Measurements from ENCODE around the gene BARHL1. TPM values are rescaled to one million over a fixed set of nuclear protein-coding genes. Genes with fewer than 3 reads are reported as not detected.

Gene BARHL1
- total RNA-seq, 1 experiment from 2014 or later: not detected

DNA sequence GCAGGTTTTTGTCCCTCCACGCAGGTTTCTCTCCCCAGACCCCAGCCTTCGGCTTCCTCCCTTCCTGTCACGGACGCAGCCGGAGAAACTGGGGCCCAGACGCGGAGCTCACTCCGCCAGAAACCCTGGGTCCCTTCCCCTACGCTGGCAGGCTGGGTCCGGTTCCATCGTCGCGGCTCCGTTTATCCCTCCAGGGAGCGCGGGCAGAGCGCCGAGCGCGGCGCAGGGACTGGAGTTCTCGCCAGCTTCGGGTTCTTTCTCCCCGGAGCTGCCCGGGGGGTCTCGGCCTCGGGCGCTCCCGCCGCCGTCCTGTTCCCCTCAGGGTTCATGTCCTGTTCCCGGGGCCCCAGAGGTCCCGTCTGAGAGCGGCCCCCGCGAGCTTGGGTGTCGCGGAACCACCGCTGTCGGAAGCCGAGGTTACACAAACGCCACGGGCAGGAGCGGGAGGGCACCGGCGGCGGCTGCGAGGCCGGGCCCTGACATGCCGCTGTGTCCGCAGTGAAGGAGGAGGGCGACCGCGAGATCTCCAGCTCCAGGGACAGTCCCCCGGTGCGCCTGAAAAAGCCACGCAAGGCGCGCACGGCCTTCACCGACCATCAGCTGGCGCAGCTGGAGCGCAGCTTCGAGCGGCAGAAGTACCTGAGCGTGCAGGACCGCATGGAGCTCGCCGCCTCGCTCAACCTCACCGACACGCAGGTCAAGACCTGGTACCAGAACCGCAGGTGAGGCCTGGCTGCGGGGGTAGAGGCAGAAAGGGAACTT lies 4.6 kb downstream of the BARHL1 start:
- DNase-seq (ENCODE audit: low read depth): no peak

DNA sequence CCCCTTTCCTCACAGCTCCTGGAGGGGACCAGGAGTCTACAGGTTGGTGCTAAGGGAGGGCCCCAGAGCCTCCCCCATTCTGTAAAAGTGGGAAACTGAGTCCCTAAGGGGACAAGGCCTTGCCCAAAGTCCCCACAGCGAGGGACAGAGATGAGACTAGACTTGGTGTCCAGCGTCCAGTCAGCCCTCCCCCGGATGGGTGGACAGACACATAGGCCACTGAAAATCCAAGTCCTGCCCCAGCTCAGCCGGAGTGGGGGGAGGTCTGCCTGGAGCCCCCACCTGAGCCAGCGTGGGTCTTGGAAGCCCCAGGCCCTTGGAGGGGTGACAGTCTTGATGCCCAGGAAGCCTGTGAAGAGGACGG lies 5.2 kb downstream of the BARHL1 start:
- no peak for DNase-seq (ENCODE audit: low read depth)

DNA sequence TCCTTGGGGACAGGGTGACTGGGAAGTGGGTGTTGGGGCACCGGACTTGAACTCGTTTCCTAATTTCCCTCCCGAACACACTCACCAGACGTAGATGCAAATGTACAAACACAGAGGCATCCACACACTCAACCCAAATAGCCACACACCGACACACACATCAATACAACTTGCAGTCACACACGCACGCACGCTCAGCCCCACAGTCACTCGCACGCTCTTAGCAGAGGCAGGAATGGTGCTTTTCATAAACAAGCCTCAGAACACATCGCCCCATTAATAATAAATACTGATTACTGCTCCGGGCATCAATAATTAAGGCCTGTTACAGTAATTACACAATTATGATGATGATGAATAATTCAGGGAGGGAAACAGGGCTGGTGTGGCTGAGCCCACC lies 5.7 kb downstream of the BARHL1 start:
- no peak for DNase-seq (ENCODE audit: low read depth)

DNA sequence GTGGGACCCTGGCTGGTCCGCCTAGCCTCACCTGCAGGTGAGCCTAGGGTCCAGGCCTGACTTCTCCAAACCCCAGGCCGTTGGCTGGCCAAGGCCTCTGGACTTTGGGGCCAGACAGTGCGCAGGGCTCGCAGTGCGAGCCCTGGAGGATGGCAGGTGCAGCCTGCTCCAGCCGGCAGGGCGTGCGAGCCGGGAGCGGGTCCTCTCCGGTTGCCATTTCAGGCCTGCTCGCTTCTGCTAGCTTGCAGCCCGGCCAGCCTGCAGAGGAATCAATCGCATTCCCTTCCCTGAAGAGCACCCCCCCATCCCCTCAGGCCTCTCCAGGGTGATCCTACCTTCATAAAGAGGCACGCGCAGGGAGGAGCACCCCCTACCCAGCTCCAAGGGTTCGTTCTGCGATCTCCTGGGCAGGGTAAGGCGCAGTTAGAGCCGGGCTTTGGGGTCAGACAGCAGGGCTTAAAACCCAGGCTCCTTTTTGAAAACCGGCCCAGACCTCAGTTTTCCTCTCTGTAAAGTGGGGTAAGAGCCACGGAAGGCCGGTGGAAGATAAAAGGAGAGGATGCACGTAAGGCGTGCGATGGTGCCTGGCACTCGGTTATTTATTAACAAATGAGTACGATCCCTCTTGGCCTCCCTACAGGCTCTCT lies 6.2 kb downstream of the BARHL1 start:
- DNase-seq (ENCODE audit: low read depth): no peak

DNA sequence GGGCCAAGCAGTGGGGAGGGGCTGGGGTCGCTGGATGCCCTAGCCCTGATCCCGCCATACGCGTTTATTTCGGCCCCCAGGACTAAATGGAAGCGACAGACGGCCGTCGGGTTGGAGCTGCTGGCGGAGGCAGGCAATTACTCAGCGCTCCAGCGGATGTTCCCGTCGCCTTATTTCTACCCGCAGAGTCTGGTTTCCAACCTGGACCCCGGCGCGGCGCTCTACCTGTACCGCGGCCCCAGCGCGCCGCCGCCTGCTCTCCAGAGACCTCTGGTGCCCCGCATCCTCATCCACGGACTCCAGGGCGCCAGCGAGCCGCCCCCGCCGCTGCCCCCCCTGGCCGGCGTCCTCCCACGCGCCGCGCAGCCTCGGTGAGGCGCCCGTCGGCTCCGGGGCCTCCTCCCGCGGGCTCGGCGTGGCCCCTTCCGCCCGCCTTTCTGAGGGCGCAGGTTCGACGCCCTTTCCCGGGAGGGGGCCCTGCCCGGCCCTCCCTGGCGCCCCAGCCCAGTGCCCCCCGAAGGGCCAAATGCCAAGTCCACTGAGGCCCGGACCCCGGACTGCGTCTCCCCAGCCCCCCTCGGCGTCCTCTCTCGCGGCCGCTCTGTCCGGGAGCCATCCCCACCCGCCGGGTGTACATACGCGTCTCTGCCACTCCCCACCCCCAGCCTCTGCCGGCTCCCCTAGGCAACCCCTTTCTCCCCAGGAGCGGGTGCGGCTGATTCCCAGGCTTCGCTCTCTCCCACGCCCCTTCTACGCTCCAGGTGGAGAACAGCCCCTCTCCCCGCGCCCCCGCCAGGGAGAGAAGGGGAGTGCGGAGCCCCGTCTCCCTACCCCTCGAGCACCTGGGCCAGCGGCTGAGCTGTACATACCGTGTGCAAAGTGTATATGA lies 7.0 kb downstream of the BARHL1 start:
- no peak for DNase-seq (ENCODE audit: low read depth)

DNA sequence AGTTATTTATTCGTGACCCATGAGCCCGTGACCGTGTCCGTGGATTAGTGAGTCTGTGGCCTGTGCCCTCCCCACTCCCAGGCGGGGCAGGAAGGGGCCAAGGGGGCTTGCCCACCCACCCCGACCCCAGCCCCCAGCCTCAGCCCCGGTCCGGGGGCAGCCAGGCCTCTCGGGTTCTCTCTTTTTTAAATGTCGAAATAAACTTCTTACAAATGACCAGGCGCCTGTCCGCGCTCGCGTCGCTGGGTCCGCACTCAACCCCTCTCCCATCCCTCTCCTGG lies 7.6 kb downstream of the BARHL1 start:
- DNase-seq (ENCODE audit: low read depth): no peak

DNA sequence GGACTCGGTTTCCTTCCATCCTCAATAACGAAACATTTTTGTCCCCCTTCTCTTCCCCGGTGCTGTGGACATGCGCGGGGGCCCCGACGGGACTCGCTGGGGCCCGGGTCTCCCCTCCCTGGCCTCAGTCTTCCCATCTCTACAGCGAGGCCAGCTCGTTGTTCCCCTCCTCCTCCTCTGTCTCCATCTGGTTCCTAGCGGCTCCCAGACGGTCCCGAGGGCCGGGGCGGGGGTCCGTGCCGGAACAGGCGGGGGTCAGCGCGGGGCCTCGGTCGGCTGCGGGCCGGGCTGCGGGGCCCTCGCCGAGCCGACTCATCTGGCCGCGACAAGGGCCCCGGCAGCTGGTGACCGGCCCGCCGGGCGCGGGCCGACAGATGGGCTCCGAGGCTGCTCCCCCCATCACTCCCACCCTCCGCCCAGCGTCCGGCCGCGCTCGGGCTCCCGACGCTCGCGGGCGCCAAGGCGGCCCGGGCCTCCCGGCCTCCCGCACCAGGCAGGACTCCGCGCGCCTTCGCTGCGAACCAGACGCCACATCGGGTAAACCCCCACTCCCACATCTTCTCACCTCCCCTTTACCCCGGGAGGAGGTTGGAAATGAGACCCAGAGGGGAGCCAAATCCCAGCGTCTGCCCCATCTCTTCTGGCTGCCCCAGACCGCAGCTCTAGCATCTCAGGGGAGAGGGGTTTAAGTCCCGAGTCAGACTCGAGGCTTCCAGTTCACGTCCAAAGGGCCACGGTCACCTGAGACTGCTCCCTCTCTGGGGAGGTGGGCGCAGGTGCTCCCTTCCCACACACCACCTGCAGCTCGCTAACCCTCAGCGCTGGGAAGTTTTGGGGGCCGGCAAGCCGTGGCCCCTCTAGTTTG lies 8.1 kb downstream of the BARHL1 start:
- DNase-seq (ENCODE audit: low read depth): no peak

DNA sequence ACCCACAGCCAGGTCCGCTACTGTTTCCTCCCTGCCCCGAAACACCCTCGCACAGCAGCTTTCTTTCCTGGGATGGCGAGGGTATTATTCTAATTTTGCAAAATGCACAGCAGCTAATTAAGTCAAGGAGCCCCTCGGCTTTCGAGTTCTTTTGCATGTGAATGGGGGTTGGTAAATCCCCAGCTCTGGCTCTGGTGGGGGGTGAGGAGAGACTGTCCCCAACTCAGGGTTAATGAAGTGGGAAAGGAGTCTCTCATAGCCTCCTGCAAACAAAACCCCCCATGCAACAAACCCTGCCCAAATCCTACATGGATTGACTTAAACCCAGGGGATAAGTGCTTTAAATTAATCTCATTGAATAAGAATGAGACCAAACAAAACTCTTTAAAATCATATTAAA lies 8.8 kb downstream of the BARHL1 start:
- no peak for DNase-seq (ENCODE audit: low read depth)

DNA sequence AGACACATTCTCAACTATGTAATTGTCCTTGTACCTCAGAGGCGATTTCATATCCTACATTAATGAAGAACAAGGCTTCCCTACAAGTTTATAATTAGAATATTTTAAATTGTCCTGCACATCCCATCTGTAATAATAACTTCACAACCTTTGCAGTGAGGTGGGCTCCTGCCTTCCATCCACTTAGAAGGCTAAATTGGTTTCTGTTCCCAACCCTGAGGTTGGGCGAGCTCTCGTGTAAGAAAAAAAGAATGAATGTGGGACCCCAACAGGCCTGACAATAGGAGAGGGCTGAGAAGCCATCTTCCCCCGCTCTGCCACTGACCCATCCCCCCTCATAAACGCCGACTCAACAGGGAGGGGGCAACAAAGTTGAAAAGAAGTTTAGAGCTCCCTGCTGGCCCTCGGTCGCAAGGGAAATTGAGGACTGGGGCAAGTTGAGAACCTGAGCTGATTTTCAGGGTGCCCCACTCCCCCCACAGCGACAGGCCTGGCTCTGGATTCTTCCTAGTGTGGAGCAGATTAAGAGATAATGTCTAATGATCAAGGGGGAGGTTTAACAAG lies 9.4 kb downstream of the BARHL1 start:
- DNase-seq (ENCODE audit: low read depth): no peak

DNA sequence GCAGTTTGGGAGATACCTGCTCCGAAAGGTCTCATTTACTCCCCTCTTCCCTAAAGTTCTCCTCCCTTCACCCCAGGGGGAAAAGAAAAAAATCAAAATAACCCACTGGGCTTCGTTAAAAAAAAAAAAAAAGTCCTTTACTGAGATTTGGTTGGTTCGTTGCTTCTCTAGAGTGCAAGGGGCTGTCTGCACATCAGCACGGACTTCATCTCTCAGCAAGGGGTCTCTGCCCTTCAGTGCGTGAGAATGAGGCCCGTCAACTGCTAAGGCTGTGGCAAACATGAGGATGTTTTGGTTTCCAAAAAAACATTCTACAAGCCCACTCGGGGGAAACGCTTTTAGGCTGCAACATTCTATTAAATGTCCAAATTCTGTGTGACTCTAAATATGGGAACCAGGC lies 10.0 kb downstream of the BARHL1 start:
- DNase-seq (ENCODE audit: low read depth): no peak

DNA sequence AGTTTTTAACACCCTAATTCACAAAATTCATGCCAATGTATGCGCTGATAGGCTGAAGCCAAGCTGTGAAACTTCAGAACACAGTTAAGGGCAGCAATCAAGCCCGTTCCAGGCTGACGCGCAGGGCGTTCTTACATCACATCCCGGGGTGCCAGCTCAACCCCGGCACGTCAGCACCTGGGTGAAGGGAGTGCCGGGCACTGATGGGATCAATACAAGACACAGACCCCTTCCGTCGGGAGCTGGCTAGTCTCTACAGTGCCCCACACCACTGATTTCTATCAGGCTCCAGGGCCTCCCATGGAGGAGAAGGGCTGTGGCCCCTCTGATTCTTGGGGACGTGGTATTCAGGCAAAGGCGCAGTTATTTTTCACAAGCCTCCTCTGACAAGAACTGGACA lies 12.0 kb downstream of the BARHL1 start:
- no peak for DNase-seq (ENCODE audit: low read depth)

DNA sequence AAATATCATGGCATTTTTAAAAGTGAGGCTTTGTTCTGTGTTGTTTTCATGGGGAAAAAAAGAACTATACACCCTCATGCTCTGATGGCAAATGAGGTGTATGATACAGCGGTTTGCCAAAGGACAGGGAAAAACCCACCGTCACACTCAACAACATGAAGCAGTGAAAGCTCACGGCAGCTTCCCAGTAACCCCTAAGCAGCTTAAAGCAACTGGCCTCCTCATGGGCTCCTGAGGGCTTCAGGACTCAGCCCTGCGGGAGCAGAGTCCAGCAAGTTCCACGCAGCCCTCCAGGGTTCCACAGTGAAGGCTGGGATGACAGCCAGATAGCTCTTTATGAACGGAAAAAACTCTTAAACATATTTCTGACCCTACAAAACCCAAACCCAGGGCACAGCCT lies 12.9 kb downstream of the BARHL1 start:
- DNase-seq (ENCODE audit: low read depth): no peak

DNA sequence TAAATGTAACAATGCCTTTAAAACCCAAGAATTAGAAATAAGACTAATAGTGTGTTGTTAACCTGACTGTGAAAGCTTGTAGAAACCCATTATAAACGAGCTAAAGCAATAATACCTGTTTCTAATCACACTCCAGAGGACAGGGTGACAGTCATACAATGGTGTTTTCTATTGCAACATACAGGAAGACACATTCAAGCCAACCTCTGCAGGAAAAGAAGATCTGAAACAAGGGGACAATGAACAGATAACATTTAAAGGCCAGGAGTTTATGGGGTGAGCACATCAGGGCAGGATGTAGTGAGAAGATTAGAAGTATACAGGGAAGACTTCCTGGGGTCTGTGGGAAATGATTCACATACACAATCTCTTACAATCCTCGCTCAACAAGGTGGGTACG lies 13.8 kb downstream of the BARHL1 start:
- DNase-seq (ENCODE audit: low read depth): no peak

DNA sequence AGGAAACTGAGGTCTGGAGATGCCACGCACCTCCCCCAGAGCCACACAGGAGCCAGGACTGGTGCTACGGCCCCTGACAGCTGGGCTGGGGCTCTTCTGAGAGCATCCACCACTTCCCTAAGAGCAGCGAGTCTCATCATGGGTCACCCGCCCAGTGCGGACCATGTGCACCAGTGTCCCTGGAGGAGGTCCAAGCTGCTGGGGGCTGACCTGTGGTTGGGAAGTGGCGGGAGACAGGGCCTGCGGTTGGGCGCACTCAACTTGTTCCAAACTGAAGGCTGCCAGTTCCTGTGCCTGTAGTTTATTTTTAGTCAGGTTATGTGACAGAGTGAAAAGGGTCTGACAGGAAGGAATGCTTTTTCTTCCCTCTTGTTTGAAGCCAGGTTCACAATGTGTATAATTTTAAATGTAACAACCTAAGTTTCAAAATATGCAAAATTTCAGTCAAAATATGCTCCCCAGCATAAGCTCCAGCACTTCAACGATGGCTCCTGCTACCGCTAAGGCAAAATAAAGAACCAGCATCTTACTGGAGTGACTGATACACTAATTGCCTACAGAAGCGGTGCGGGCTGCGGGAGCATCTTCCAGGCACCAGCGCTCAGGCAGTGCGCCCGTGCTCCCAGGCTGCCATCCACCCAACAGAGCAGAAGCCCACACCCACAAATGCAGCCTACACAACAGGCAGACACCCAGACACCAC lies 14.8 kb downstream of the BARHL1 start:
- DNase-seq (ENCODE audit: low read depth): no peak

DNA sequence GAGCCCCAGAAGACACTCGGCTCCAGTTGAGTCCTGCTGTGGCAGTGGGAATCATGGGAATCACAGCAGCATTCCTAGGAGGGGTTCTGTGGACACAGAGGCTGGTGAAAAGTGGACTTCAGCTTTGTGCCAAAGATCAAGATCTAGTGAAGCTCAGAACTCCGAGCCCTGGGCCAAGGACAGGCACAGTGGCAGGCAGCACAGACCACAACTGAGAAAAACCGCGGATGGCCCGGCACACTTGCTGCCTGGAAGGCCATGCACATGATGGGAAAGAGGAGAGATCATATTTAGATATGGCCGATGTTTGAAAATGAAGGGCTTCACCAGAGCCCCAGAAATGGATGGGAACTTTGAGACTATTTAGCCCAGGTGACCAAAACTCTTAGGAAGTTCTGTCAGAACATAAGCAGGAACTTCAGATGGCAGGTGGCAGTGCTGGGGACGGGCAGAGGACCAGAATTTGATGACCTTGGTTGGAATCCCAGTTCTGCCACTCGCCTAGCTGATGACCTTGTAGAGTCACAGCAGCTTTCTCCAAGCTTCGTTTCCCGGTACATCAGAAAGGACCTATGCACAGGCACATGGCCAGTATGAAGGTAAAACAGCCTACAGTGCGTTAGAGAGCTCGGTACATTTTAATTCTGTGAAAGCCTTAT lies 18.0 kb downstream of the BARHL1 start:
- DNase-seq (ENCODE audit: low read depth): no peak

DNA sequence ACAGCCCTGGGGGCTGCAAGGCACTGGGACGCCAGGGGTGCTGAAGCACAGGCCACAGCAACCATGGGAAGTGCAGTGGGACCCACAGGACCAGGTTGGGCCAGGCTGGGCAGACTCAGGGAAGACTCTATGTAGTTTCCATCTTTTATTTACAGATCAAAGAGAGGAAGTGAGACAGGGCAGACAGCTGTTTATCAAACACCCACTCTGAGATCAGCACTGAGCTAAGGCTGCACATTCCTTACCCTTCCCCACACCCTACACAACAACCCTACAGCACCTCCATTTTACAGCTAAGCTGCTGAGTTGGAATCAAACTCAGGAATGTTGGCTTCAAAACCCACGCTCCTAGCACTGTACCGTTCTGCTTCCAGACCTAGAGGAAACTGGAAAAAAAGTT lies 19.8 kb downstream of the BARHL1 start:
- DNase-seq (ENCODE audit: low read depth): no peak

DNA sequence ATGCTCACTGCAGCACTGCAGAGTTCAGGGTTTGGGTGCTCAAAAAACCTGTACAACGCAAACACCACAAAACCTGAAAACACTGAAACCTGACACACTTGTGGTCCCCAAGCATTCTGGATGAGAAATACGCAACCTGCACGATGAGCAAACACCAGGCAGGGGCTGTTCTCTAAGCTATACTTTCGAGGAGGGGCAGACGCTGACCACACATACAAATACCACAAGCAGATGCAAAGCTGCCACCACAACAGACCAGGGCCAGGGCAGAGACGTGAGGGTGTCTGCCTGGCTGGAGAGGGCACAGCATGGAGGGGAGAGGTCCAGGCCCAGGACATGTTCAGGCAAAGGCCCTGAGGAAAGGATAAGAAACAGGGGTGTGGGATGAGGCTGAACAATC lies 23.0 kb downstream of the BARHL1 start:
- no peak for DNase-seq (ENCODE audit: low read depth)

DNA sequence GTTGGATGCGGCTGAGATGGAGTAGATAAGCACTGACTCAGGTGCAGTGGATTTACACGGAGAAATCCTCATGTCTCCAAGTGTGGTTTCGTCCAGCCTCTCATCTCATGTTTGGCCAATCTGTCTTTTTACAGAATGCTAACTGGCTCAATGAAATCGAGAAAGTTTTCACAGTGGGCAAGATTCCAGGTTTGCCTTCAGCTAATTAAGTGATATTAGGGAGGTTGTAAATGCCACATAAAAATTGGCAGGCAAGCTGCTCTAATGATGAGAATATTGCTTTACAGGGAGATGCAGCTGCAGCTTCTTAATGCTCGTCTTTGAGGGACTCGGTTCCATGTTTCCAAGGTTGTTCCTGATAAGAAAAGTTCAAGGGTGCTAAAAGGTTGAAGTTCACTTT lies 23.7 kb downstream of the BARHL1 start:
- DNase-seq (ENCODE audit: low read depth): no peak

DNA sequence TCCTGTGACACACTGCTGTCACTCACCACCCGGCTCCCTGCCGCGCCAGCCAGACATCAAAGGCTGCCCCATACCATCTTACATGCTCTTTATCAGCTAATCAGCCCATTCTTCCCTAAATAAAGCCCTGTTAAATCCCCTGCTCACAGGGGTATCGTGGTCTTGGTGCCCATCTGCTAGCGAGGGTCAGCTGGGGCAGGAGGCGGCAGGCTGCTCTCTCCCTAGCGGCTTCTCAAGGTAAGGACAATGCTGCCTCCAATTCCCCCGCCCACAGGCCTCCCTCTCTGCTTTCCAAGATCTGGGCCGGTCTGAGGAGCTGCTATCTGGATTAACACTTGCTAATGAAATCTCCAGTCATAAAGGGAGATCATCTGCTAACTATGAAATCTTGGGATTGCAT lies 26.8 kb downstream of the BARHL1 start:
- DNase-seq (ENCODE audit: low read depth): no peak

DNA sequence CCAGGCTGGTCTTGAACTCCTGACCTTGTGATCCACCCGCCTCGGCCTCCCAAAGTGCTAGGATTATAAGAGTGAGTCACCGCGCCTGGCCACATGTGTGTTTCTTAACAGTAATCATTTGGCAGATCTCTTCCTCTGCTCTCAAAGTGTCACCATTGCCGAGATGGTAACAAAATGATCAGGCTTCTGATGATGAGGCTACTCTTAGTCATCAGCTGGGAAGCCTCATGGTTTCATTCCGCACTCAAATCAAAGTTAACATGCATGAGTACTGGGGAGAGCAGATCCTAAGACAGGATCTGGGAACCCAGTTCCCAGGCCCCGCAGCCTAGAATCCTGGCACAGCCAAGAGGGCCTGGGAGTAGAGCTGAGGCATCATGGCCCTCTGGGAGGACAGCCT lies 27.4 kb downstream of the BARHL1 start:
- peak; percentile 95 for DNase-seq (ENCODE audit: low read depth)

Data from HT1080 (cell line).